DMS 273 treated with DMSO at 0.1 percent for 48 hours (cell line): ENCODE measurements around the gene BHLHE23.
A peak's percentile ranks its signal among the peaks of the same experiment; 100 is the strongest.

Source experiments
- DNase-seq: peaks from one replicate; lab custom pipeline; 2025; lab: John Stamatoyannopoulos, UW

The BHLHE23 gene

GRCh38 chr20:62991196-62991807 is 15.5 kb downstream of the BHLHE23 start:
- DNase-seq: no peak

GRCh38 chr20:62990306-62990825 is 16.4 kb downstream of the BHLHE23 start:
- DNase-seq: no peak

GRCh38 chr20:62989201-62989601 is 17.6 kb downstream of the BHLHE23 start:
- DNase-seq: no peak

GRCh38 chr20:62987114-62987513 is 19.6 kb downstream of the BHLHE23 start:
- no peak for DNase-seq

- no peak for DNase-seq
These were observed 20.4 kb downstream of the BHLHE23 start for GRCh38 chr20:62986257-62986800.

GRCh38 chr20:62985444-62985778 is 21.4 kb downstream of the BHLHE23 start:
- DNase-seq: no peak

GRCh38 chr20:62984666-62985443 is 21.9 kb downstream of the BHLHE23 start:
- peak; percentile 29 for DNase-seq

GRCh38 chr20:62983210-62983609 is 23.6 kb downstream of the BHLHE23 start:
- no peak for DNase-seq

- DNase-seq: no peak
These were observed 24.4 kb downstream of the BHLHE23 start for GRCh38 chr20:62982124-62983075.

GRCh38 chr20:62980970-62981369 is 25.8 kb downstream of the BHLHE23 start:
- DNase-seq: no peak

- no peak for DNase-seq
These were observed 26.3 kb downstream of the BHLHE23 start for GRCh38 chr20:62980380-62980960.

- no peak for DNase-seq
These were observed 26.8 kb downstream of the BHLHE23 start for GRCh38 chr20:62979876-62980373.

GRCh38 chr20:62979310-62979709 is 27.5 kb downstream of the BHLHE23 start:
- no peak for DNase-seq

- no peak for DNase-seq
These were observed 28.2 kb downstream of the BHLHE23 start for GRCh38 chr20:62978561-62978943.

- no peak for DNase-seq
These were observed 28.9 kb downstream of the BHLHE23 start for GRCh38 chr20:62977613-62978560.

GRCh38 chr20:62976886-62977285 is 29.9 kb downstream of the BHLHE23 start:
- no peak for DNase-seq

GRCh38 chr20:62975812-62976508 is 30.8 kb downstream of the BHLHE23 start:
- no peak for DNase-seq

- no peak for DNase-seq
These were observed 31.5 kb downstream of the BHLHE23 start for GRCh38 chr20:62975251-62975760.
